ENCODE data around the gene GUCY1A1.

The GUCY1A1 gene

GRCh38 chr4:155766622-155767021 lies 100.0 kb downstream of the GUCY1A1 start:
- no CpG with 5 or more reads among the region's 2 CpGs for WGBS (ENCODE audit: extremely low coverage, insufficient coverage, low lambda C conversion rate)
- no peak overlapping the region for H2AK5ac ChIP-seq (ENCODE audit: low read length)
- H3K23ac ChIP-seq (ENCODE audit: low read length): no peak overlapping the region

GRCh38 chr4:155768370-155768769 lies 101.7 kb downstream of the GUCY1A1 start:
- Histone ChIP-seq H2BK120ac (ENCODE audit: low read depth, low read length) (no peak overlapping the region), H2BK5ac (ENCODE audit: low read length) (no peak overlapping the region), H2BK15ac (replicated peaks; ENCODE audit: low read depth) (no peak overlapping the region)

More at GRCh38 chr4:155766622-155767021, 100.0 kb downstream of the GUCY1A1 start:
- H2BK5ac ChIP-seq (ENCODE audit: low read length): no peak overlapping the region
- H4K5ac ChIP-seq (ENCODE audit: low read length): no peak overlapping the region
- H3K79me2 ChIP-seq (ENCODE audit: control insufficient read depth, insufficient read depth, low read length): no peaks in the 10 kb centered on the region
- no peak overlapping the region for H3K56ac ChIP-seq (ENCODE audit: low read length)
- H3K4me1 ChIP-seq (ENCODE audit: control insufficient read depth, low read depth, low read length): no peaks in the 10 kb centered on the region
- H3K4ac ChIP-seq (ENCODE audit: low read depth, low read length): no peak overlapping the region
- H3K4me2 ChIP-seq (ENCODE audit: low read length): no peak overlapping the region
- H3K27me3 ChIP-seq (ENCODE audit: insufficient read depth, low read length, poor library complexity): no peaks in the 10 kb centered on the region
- H3K18ac ChIP-seq (ENCODE audit: low read length): no peak overlapping the region
- H3K27ac ChIP-seq (ENCODE audit: low read depth, low read length): no peak overlapping the region
- no peaks in the 10 kb centered on the region for H3K79me1 ChIP-seq (ENCODE audit: low read length)
- no peak overlapping the region for H3K4me3 ChIP-seq (ENCODE audit: low read length)
- no peak overlapping the region for H2BK120ac ChIP-seq (ENCODE audit: low read depth, low read length)
- no peak overlapping the region for H2BK15ac ChIP-seq (replicated peaks; ENCODE audit: low read depth)
- no peaks in the 10 kb centered on the region for H3K36me3 ChIP-seq (ENCODE audit: control insufficient read depth, insufficient read depth, low read length)
- DNase-seq: no peak
- H3K9ac ChIP-seq (ENCODE audit: low read length): no peak overlapping the region
- H4K8ac ChIP-seq (ENCODE audit: low read depth, low read length): no peak overlapping the region

GRCh38 chr4:155769090-155769489 lies 102.4 kb downstream of the GUCY1A1 start:
- no peak overlapping the region for H3K18ac ChIP-seq (ENCODE audit: low read length)
- H4K8ac ChIP-seq (ENCODE audit: low read depth, low read length): no peak overlapping the region
- no peaks in the 10 kb centered on the region for H3K4me1 ChIP-seq (ENCODE audit: control insufficient read depth, low read depth, low read length)
- H3K36me3 ChIP-seq (ENCODE audit: control insufficient read depth, insufficient read depth, low read length): no peaks in the 10 kb centered on the region
- no peak overlapping the region for H4K5ac ChIP-seq (ENCODE audit: low read length)
- H3K4ac ChIP-seq (ENCODE audit: low read depth, low read length): no peak overlapping the region
- H3K4me2 ChIP-seq (ENCODE audit: low read length): no peak overlapping the region
- no peak overlapping the region for H2BK15ac ChIP-seq (replicated peaks; ENCODE audit: low read depth)
- no peak overlapping the region for H3K27ac ChIP-seq (ENCODE audit: low read depth, low read length)
- H2AK5ac ChIP-seq (ENCODE audit: low read length): no peak overlapping the region
- H3K27me3 ChIP-seq (ENCODE audit: insufficient read depth, low read length, poor library complexity): no peaks in the 10 kb centered on the region
- no CpG with 5 or more reads among the region's 2 CpGs for WGBS (ENCODE audit: extremely low coverage, insufficient coverage, low lambda C conversion rate)
- no peak overlapping the region for H2BK5ac ChIP-seq (ENCODE audit: low read length)
- no peaks in the 10 kb centered on the region for H3K79me2 ChIP-seq (ENCODE audit: control insufficient read depth, insufficient read depth, low read length)
- H2BK120ac ChIP-seq (ENCODE audit: low read depth, low read length): no peak overlapping the region
- DNase-seq: no peak
- no peak overlapping the region for H3K23ac ChIP-seq (ENCODE audit: low read length)
- H3K9ac ChIP-seq (ENCODE audit: low read length): no peak overlapping the region
- no peak overlapping the region for H3K56ac ChIP-seq (ENCODE audit: low read length)
- no peak overlapping the region for H3K4me3 ChIP-seq (ENCODE audit: low read length)
- no peaks in the 10 kb centered on the region for H3K79me1 ChIP-seq (ENCODE audit: low read length)

More at GRCh38 chr4:155768370-155768769, 101.7 kb downstream of the GUCY1A1 start:
- Histone ChIP-seq H3K4me1 (ENCODE audit: control insufficient read depth, low read depth, low read length) (no peaks in the 10 kb centered on the region), H3K4ac (ENCODE audit: low read depth, low read length) (no peak overlapping the region), H3K9ac (ENCODE audit: low read length) (no peak overlapping the region), H3K79me1 (ENCODE audit: low read length) (no peaks in the 10 kb centered on the region), H3K56ac (ENCODE audit: low read length) (no peak overlapping the region), H3K27me3 (ENCODE audit: insufficient read depth, low read length, poor library complexity) (no peaks in the 10 kb centered on the region), H3K18ac (ENCODE audit: low read length) (no peak overlapping the region), H4K8ac (ENCODE audit: low read depth, low read length) (no peak overlapping the region), H3K27ac (ENCODE audit: low read depth, low read length) (no peak overlapping the region), H3K4me3 (ENCODE audit: low read length) (no peak overlapping the region), H3K36me3 (ENCODE audit: control insufficient read depth, insufficient read depth, low read length) (no peaks in the 10 kb centered on the region), H3K4me2 (ENCODE audit: low read length) (no peak overlapping the region), H4K5ac (ENCODE audit: low read length) (no peak overlapping the region), H2AK5ac (ENCODE audit: low read length) (no peak overlapping the region), H3K23ac (ENCODE audit: low read length) (no peak overlapping the region), H3K79me2 (ENCODE audit: control insufficient read depth, insufficient read depth, low read length) (no peaks in the 10 kb centered on the region)
- no peak for DNase-seq

GRCh38 chr4:155772459-155773195 lies 106.0 kb downstream of the GUCY1A1 start:
- no CpG with 5 or more reads among the region's 8 CpGs for WGBS (ENCODE audit: extremely low coverage, insufficient coverage, low lambda C conversion rate)
- H3K18ac ChIP-seq (ENCODE audit: low read length): no peak overlapping the region
- H2BK120ac ChIP-seq (ENCODE audit: low read depth, low read length): no peak overlapping the region
- H3K9ac ChIP-seq (ENCODE audit: low read length): no peak overlapping the region
- H3K4me3 ChIP-seq (ENCODE audit: low read length): no peak overlapping the region
- no peaks in the 10 kb centered on the region for H3K79me1 ChIP-seq (ENCODE audit: low read length)
- no peak overlapping the region for H2AK5ac ChIP-seq (ENCODE audit: low read length)
- no peak overlapping the region for H3K56ac ChIP-seq (ENCODE audit: low read length)
- H3K23ac ChIP-seq (ENCODE audit: low read length): no peak overlapping the region
- H4K8ac ChIP-seq (ENCODE audit: low read depth, low read length): no peak overlapping the region
- no peak overlapping the region for H3K4ac ChIP-seq (ENCODE audit: low read depth, low read length)
- H4K5ac ChIP-seq (ENCODE audit: low read length): no peak overlapping the region
- H2BK15ac ChIP-seq (replicated peaks; ENCODE audit: low read depth): no peak overlapping the region
- no peak overlapping the region for H3K4me2 ChIP-seq (ENCODE audit: low read length)
- H3K27me3 ChIP-seq (ENCODE audit: insufficient read depth, low read length, poor library complexity): no peaks in the 10 kb centered on the region
- peak; percentile 13 for DNase-seq
- no peaks in the 10 kb centered on the region for H3K36me3 ChIP-seq (ENCODE audit: control insufficient read depth, insufficient read depth, low read length)
- no peak overlapping the region for H3K27ac ChIP-seq (ENCODE audit: low read depth, low read length)
- H3K4me1 ChIP-seq (ENCODE audit: control insufficient read depth, low read depth, low read length): no peaks in the 10 kb centered on the region
- H3K79me2 ChIP-seq (ENCODE audit: control insufficient read depth, insufficient read depth, low read length): no peaks in the 10 kb centered on the region
- no peak overlapping the region for H2BK5ac ChIP-seq (ENCODE audit: low read length)

GRCh38 chr4:155773196-155773800 lies 106.7 kb downstream of the GUCY1A1 start:
- Histone ChIP-seq H3K79me1 (ENCODE audit: low read length) (no peaks in the 10 kb centered on the region), H3K9ac (ENCODE audit: low read length) (no peak overlapping the region), H2AK5ac (ENCODE audit: low read length) (no peak overlapping the region), H3K4me2 (ENCODE audit: low read length) (no peak overlapping the region), H3K23ac (ENCODE audit: low read length) (no peak overlapping the region), H2BK5ac (ENCODE audit: low read length) (no peak overlapping the region), H3K18ac (ENCODE audit: low read length) (no peak overlapping the region), H3K27ac (ENCODE audit: low read depth, low read length) (no peak overlapping the region), H3K27me3 (ENCODE audit: insufficient read depth, low read length, poor library complexity) (no peaks in the 10 kb centered on the region), H3K36me3 (ENCODE audit: control insufficient read depth, insufficient read depth, low read length) (no peaks in the 10 kb centered on the region), H2BK120ac (ENCODE audit: low read depth, low read length) (no peak overlapping the region), H2BK15ac (replicated peaks; ENCODE audit: low read depth) (no peak overlapping the region), H4K5ac (ENCODE audit: low read length) (no peak overlapping the region), H3K4ac (ENCODE audit: low read depth, low read length) (no peak overlapping the region), H3K56ac (ENCODE audit: low read length) (no peak overlapping the region), H3K79me2 (ENCODE audit: control insufficient read depth, insufficient read depth, low read length) (no peaks in the 10 kb centered on the region), H3K4me1 (ENCODE audit: control insufficient read depth, low read depth, low read length) (no peaks in the 10 kb centered on the region), H4K8ac (ENCODE audit: low read depth, low read length) (no peak overlapping the region), H3K4me3 (ENCODE audit: low read length) (no peak overlapping the region)
- no peak for DNase-seq
- WGBS (ENCODE audit: extremely low coverage, insufficient coverage, low lambda C conversion rate): no CpG with 5 or more reads among the region's 4 CpGs
